HepG2 (cell line): ENCODE measurements around the gene PML. TPM values are rescaled to one million over a fixed set of nuclear protein-coding genes. Genes with fewer than 3 reads are reported as not detected.
"Not testable (repeated sequence)": the region's sequence is repeated elsewhere in the genome, so short reads cannot be mapped to it uniquely, and the experiment has no call there.

ENCODE experiments used
- ATAC-seq: fragments of 200-7000 bp; cut with Tn5 transposase; 3 replicates; pipeline ENCODE4 v1.9.1; 2020; ENCODE audit warnings: mild to moderate bottlenecking, moderate library complexity
- BruUV-seq: library from RNA; stranded (reverse); fragments of 400-500 nt; replicated peaks from 2 replicates; lab custom pipeline; 2021; lab: Mats Ljungman, UMichigan
- CTCF ChIA-PET: fragments of 300-600 bp; formaldehyde crosslinking; extraction: SDS; loops from one replicate; lab custom pipeline; 2021; ENCODE audit warnings: low total read pairs, inconsistent platforms, low intra/inter-chr PET ratio; lab: Yijun Ruan, JAX
- POLR2A ChIA-PET: fragments of 350-600 bp; sonication (Branson Sonifier 250); formaldehyde crosslinking; loops from one replicate; lab custom pipeline; 2020; ENCODE audit warnings: antibody characterized with exemption, inconsistent platforms; lab: Yijun Ruan, JAX
- DNase-seq: peaks from one replicate; pipeline ENCODE4 v3.0.0-alpha.2; 2015; ENCODE audit warnings: low spot score
- FAIRE-seq: peaks from 3 replicates; lab custom pipeline; 2011; peaks lifted over from hg19 to GRCh38; lab: Jason Lieb, UNC
- H2AFZ ChIP-seq: one replicate; pipeline ENCODE4 v1.6.1; 2011; ENCODE audit warnings: low read length, inconsistent platforms
- H3K27ac ChIP-seq: fragments of 300-600 bp; 3 replicates; pipeline ENCODE4 v1.8.0; 2011; ENCODE audit warnings: mixed run types, mild to moderate bottlenecking, mixed read lengths, low read length, inconsistent platforms; ENCODE audit not compliant: insufficient read depth; ENCODE audit errors: extremely low read length
- H3K27me3 ChIP-seq, 2 experiments: fragments of 200-600 bp in 1 of 2; 2 replicates in 1 of 2; 3 replicates in 1 of 2; pipeline versions ENCODE4 v1.6.0 to v1.8.0; 2011; ENCODE audit warnings: low read length in 2 of 2, mild to moderate bottlenecking in 2 of 2, moderate library complexity in 2 of 2, inconsistent platforms in 1 of 2; ENCODE audit not compliant: insufficient read depth in 2 of 2, control insufficient read depth in 1 of 2
- H3K36me3 ChIP-seq, 2 experiments: fragments of 200-600 bp in 1 of 2; replicated peaks in 1 of 2; 2 replicates in 1 of 2; 3 replicates in 1 of 2; pipeline versions ENCODE4 v1.5.1 to v1.8.0; 2011; ENCODE audit warnings: low read length in 2 of 2, inconsistent platforms in 1 of 2; ENCODE audit not compliant: insufficient read depth in 2 of 2, control insufficient read depth in 1 of 2
- H3K4me1 ChIP-seq: 2 replicates; pipeline ENCODE4 v1.5.1; 2012; ENCODE audit warnings: low read length, inconsistent platforms; ENCODE audit not compliant: insufficient read depth
- H3K4me2 ChIP-seq: 2 replicates; pipeline ENCODE4 v1.6.0; 2011; ENCODE audit warnings: low read depth, low read length, inconsistent platforms
- H3K4me3 ChIP-seq, 3 experiments: fragments of 200-600 bp in 1 of 3; sonication (generic), shearing (Covaris generic) in 1 of 3; replicated peaks in 1 of 3; 2 replicates each; pipeline ENCODE4 v1.5.1; 2011 to 2016; ENCODE audit warnings: low read length in 3 of 3, inconsistent platforms in 2 of 3, low read depth in 2 of 3, mild to moderate bottlenecking in 2 of 3, control low read depth in 1 of 3, mixed read lengths in 1 of 3; ENCODE audit not compliant: insufficient read depth in 1 of 3
- H3K79me2 ChIP-seq: one replicate; pipeline ENCODE4 v1.6.1; 2011; ENCODE audit warnings: low read length, inconsistent platforms; ENCODE audit not compliant: insufficient read depth
- H3K9ac ChIP-seq: 2 replicates; pipeline ENCODE4 v1.6.0; 2011; ENCODE audit warnings: mild to moderate bottlenecking, low read depth, low read length, inconsistent platforms; ENCODE audit not compliant: insufficient read depth
- H3K9me3 ChIP-seq: 2 replicates; pipeline ENCODE4 v1.5.1; 2012; ENCODE audit warnings: mild to moderate bottlenecking, low read length
- H4K20me1 ChIP-seq: 2 replicates; pipeline ENCODE4 v1.6.0; 2011; ENCODE audit warnings: inconsistent platforms, mild to moderate bottlenecking, low read length, moderate library complexity; ENCODE audit not compliant: insufficient read depth
- WGBS: methylation state at CpG from one replicate; pipeline ENCODE4 v1.1.6; 2017; ENCODE audit warnings: low lambda C conversion rate; 5-methylcytosine and 5-hydroxymethylcytosine counted together
- in situ Hi-C: cut with HindIII; loops from 2 replicates; pipeline ENCODE4 v1.10.0; 2017; ENCODE audit warnings: low pct_unique_long_range_greater_than_20kb; ENCODE audit not compliant: extremely low pct_ligation_motif_present
- intact Hi-C: fragments of 100-400 bp; cut with micrococcal nuclease; formaldehyde crosslinking; loops from one replicate; pipeline ENCODE4 v1.10.0; 2022; ENCODE audit not compliant: unreplicated experiment
- polyA plus RNA-seq, 8 experiments: library from polyadenylated mRNA; depleted of rRNA in 3 of 8; stranded (reverse) in 7 of 8; unstranded in 1 of 8; fragments of >200 nt; fragmentation: Illumina TruSeq in 4 of 8; extraction: Trizol in 4 of 8; gene quantifications; 2 replicates each; pipeline versions ENCODE4 v1.2.1 to v1.2.3, GENCODE V29; 2011 to 2016; ENCODE audit warnings: low read depth in 4 of 8, missing spikeins in 1 of 8, mixed read lengths in 1 of 8; ENCODE audit not compliant: insufficient read depth in 1 of 8
- total RNA-seq, 5 experiments: library from RNA; depleted of rRNA; stranded (reverse); fragments of >200 nt; fragmentation: Illumina TruSeq; extraction: Trizol; gene quantifications; 2 replicates each; pipeline ENCODE4 v1.2.3, GENCODE V29; 2016; ENCODE audit warnings: low read depth in 1 of 5

The PML gene
- total and polyA plus RNA-seq, 2 of the 13 experiments (the other 11 are each of a cell fraction or from before 2014, with no cell fraction given): 2.9 to 3.9 TPM

DNA sequence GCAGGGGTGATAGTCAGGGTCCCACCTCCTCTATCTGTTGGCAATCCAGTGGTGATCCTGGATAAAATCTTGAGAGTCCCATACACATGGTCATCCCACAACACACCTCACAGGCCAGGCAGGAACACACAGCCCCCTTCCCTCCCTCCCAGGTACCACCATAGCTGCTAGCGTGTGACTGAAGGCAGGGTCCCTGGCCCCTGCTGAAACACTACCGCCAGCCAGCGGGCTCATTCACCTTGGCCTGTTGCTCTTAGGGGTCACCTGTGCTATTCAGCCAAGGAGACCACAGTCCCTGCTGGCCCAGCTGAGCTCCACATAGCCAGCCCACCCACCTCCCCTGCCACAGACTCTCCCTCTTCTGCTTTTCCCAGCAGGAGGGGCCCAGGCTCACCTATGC, 69.7 kb downstream of the PML start:
- H3K27me3 ChIP-seq, intact Hi-C loops, H3K4me1 ChIP-seq, H4K20me1 ChIP-seq, BruUV-seq, H3K9me3 ChIP-seq, ATAC-seq, H2AFZ ChIP-seq, CTCF ChIA-PET, DNase-seq, H3K27ac ChIP-seq, H3K4me2 ChIP-seq, H3K4me3 ChIP-seq, H3K9ac ChIP-seq, H3K79me2 ChIP-seq, POLR2A ChIA-PET, in situ Hi-C loops, FAIRE-seq, H3K36me3 ChIP-seq: not testable (repeated sequence)
- WGBS: 60% methylated on average over 1 of the region's 3 CpGs

GRCh38 chr15:74064822-74065221, 70.3 kb downstream of the PML start:
- H3K27ac ChIP-seq, H3K9ac ChIP-seq, H3K9me3 ChIP-seq, H3K4me3 ChIP-seq, H3K4me1 ChIP-seq, FAIRE-seq, intact Hi-C loops, in situ Hi-C loops, H3K36me3 ChIP-seq, H2AFZ ChIP-seq, H4K20me1 ChIP-seq, BruUV-seq, POLR2A ChIA-PET, CTCF ChIA-PET, H3K79me2 ChIP-seq, H3K4me2 ChIP-seq, ATAC-seq, H3K27me3 ChIP-seq, DNase-seq: not testable (repeated sequence)
- WGBS: under 1% methylated on average over 5 of the region's 8 CpGs
